ENCODE measurements around the gene POLE4. TPM values are rescaled to one million over a fixed set of nuclear protein-coding genes. Genes with fewer than 3 reads are reported as not detected.

The POLE4 gene
- total and polyA plus RNA-seq, 4 donors = 6.5 to 115 (median 23.9) TPM

DNA sequence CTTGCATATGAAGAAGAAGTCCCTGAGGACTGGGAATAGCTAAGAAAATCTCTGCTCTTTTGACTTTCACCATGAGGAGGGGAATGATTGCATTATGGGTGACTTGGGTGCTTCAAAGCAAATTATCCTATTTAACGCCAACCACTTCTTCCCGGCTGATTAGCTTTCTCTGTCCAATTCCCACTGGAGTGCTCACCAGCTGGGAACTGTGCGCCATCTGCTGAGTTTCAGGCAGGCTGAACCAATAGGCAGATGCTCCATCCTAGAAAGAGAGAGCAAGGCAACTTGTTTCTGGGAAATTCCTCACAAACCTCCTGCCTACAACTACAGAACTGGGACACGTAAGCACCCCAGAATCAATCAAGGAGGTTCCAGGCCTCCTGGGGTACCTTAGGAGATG, 49.4 kb downstream of the POLE4 start:
- no peak overlapping the region for H3K9ac ChIP-seq (ENCODE audit: low read depth in 1 of 2, low read length in 2 of 2)
- no peak for TF ChIP-seq HNF4A (conservative IDR thresholded peaks at IDR 0.05)
- TF ChIP-seq, protein P1, sequence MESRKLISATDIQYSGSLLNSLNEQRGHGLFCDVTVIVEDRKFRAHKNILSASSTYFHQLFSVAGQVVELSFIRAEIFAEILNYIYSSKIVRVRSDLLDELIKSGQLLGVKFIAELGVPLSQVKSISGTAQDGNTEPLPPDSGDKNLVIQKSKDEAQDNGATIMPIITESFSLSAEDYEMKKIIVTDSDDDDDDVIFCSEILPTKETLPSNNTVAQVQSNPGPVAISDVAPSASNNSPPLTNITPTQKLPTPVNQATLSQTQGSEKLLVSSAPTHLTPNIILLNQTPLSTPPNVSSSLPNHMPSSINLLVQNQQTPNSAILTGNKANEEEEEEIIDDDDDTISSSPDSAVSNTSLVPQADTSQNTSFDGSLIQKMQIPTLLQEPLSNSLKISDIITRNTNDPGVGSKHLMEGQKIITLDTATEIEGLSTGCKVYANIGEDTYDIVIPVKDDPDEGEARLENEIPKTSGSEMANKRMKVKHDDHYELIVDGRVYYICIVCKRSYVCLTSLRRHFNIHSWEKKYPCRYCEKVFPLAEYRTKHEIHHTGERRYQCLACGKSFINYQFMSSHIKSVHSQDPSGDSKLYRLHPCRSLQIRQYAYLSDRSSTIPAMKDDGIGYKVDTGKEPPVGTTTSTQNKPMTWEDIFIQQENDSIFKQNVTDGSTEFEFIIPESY (IDR thresholded peaks at IDR 0.05) = no peak
- TF ChIP-seq, protein P2, sequence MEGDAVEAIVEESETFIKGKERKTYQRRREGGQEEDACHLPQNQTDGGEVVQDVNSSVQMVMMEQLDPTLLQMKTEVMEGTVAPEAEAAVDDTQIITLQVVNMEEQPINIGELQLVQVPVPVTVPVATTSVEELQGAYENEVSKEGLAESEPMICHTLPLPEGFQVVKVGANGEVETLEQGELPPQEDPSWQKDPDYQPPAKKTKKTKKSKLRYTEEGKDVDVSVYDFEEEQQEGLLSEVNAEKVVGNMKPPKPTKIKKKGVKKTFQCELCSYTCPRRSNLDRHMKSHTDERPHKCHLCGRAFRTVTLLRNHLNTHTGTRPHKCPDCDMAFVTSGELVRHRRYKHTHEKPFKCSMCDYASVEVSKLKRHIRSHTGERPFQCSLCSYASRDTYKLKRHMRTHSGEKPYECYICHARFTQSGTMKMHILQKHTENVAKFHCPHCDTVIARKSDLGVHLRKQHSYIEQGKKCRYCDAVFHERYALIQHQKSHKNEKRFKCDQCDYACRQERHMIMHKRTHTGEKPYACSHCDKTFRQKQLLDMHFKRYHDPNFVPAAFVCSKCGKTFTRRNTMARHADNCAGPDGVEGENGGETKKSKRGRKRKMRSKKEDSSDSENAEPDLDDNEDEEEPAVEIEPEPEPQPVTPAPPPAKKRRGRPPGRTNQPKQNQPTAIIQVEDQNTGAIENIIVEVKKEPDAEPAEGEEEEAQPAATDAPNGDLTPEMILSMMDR (IDR thresholded peaks at IDR 0.05; ENCODE audit: low read depth, low read length, missing input control) = no peak
- TF ChIP-seq YY1 (IDR thresholded peaks at IDR 0.05) = no peak
- TF ChIP-seq TAF1 (conservative IDR thresholded peaks at IDR 0.05) = no peak
- TF ChIP-seq RAD21 (IDR thresholded peaks at IDR 0.05) = no peak
- TF ChIP-seq, protein P3, sequence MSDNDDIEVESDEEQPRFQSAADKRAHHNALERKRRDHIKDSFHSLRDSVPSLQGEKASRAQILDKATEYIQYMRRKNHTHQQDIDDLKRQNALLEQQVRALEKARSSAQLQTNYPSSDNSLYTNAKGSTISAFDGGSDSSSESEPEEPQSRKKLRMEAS (IDR thresholded peaks at IDR 0.05) = no peak
- no peak for TF ChIP-seq NR2F2 (IDR thresholded peaks at IDR 0.05)
- TF ChIP-seq, protein P4, sequence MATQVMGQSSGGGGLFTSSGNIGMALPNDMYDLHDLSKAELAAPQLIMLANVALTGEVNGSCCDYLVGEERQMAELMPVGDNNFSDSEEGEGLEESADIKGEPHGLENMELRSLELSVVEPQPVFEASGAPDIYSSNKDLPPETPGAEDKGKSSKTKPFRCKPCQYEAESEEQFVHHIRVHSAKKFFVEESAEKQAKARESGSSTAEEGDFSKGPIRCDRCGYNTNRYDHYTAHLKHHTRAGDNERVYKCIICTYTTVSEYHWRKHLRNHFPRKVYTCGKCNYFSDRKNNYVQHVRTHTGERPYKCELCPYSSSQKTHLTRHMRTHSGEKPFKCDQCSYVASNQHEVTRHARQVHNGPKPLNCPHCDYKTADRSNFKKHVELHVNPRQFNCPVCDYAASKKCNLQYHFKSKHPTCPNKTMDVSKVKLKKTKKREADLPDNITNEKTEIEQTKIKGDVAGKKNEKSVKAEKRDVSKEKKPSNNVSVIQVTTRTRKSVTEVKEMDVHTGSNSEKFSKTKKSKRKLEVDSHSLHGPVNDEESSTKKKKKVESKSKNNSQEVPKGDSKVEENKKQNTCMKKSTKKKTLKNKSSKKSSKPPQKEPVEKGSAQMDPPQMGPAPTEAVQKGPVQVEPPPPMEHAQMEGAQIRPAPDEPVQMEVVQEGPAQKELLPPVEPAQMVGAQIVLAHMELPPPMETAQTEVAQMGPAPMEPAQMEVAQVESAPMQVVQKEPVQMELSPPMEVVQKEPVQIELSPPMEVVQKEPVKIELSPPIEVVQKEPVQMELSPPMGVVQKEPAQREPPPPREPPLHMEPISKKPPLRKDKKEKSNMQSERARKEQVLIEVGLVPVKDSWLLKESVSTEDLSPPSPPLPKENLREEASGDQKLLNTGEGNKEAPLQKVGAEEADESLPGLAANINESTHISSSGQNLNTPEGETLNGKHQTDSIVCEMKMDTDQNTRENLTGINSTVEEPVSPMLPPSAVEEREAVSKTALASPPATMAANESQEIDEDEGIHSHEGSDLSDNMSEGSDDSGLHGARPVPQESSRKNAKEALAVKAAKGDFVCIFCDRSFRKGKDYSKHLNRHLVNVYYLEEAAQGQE (IDR thresholded peaks at IDR 0.05) = no peak
- TF ChIP-seq JUND (IDR thresholded peaks at IDR 0.05) = no peak
- no peak for TF ChIP-seq FOXA2 (IDR thresholded peaks at IDR 0.05)
- no peak for TF ChIP-seq GABPA (IDR thresholded peaks at IDR 0.05 in 1 of 2, conservative IDR thresholded peaks at IDR 0.05 in 1 of 2)
- no peak for TF ChIP-seq SP1 (IDR thresholded peaks at IDR 0.05)
- no peak for TF ChIP-seq RXRA (IDR thresholded peaks at IDR 0.05)
- TF ChIP-seq EGR1 (IDR thresholded peaks at IDR 0.05; ENCODE audit: low read depth in 2 of 2) = no peak
- no peaks in the 10 kb centered on the region for H3K27me3 ChIP-seq (ENCODE audit: control insufficient read depth in 4 of 4, insufficient read depth in 4 of 4, low read length in 3 of 4)
- DNase-seq (ENCODE audit: low spot score) = no peak
- no peaks in the 10 kb centered on the region for H3K36me3 ChIP-seq (ENCODE audit: control insufficient read depth in 4 of 4, insufficient read depth in 3 of 4, low read depth in 1 of 4, low read length in 3 of 4)
- peaks cover 0 to 4% (median 0%) of the 10 kb centered on the region in 4 donors for H3K4me1 ChIP-seq (ENCODE audit: control insufficient read depth in 4 of 4, insufficient read depth in 4 of 4, low read length in 3 of 4)
- H3K4me3 ChIP-seq (ENCODE audit: low read depth in 1 of 3, low read length in 3 of 3) = no peak overlapping the region
- H3K27ac ChIP-seq (ENCODE audit: low read depth in 1 of 2, low read length in 2 of 2) = no peak overlapping the region
- H3K9me3 ChIP-seq (ENCODE audit: control insufficient read depth in 4 of 4, low read length in 3 of 4) = no peaks in the 10 kb centered on the region
- WGBS = 96% methylated on average over 4 of the region's 4 CpGs

DNA sequence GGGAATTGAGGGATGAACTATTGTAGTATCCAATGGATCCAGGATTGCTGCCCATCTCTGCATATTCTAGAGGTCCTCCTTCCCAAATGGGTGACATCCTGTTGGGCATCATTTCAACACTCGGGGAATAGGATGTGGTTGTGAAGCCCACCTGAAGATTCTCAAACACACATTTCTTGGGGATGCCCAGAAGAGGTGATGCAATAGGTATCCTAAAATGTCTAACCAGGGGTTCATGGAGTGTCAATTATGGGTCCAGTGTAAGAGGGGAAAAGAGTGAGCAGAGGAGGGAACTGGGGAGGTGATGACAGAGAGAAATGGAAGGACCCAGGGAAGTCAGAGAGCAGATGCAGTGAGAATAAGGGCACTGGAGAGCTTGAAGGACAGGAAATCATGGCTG, 52.1 kb downstream of the POLE4 start:
- 96% methylated on average over 1 of the region's 1 CpG for WGBS
- no peak for TF ChIP-seq RAD21 (IDR thresholded peaks at IDR 0.05)
- TF ChIP-seq, protein P5, sequence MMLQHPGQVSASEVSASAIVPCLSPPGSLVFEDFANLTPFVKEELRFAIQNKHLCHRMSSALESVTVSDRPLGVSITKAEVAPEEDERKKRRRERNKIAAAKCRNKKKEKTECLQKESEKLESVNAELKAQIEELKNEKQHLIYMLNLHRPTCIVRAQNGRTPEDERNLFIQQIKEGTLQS (IDR thresholded peaks at IDR 0.05) = no peak
- no peak for TF ChIP-seq EGR1 (IDR thresholded peaks at IDR 0.05; ENCODE audit: low read depth in 2 of 2)
- no peak for TF ChIP-seq FOXA2 (IDR thresholded peaks at IDR 0.05)
- TF ChIP-seq TAF1 (conservative IDR thresholded peaks at IDR 0.05) = no peak
- TF ChIP-seq, protein P4 (IDR thresholded peaks at IDR 0.05) = no peak
- TF ChIP-seq, protein P2 (IDR thresholded peaks at IDR 0.05; ENCODE audit: low read depth, low read length, missing input control) = no peak
- no peak for TF ChIP-seq SP1 (IDR thresholded peaks at IDR 0.05)
- TF ChIP-seq JUND (IDR thresholded peaks at IDR 0.05) = no peak
- no peak for TF ChIP-seq HNF4G (IDR thresholded peaks at IDR 0.05)
- no peak for TF ChIP-seq GABPA (IDR thresholded peaks at IDR 0.05 in 1 of 2, conservative IDR thresholded peaks at IDR 0.05 in 1 of 2)

More for the DNA sequence above, 52.1 kb downstream of the POLE4 start:
- Histone ChIP-seq H3K27ac (ENCODE audit: low read depth in 1 of 2, low read length in 2 of 2) (no peak overlapping the region), H3K36me3 (ENCODE audit: control insufficient read depth in 4 of 4, insufficient read depth in 3 of 4, low read depth in 1 of 4, low read length in 3 of 4) (no peaks in the 10 kb centered on the region), H3K4me3 (ENCODE audit: low read depth in 1 of 3, low read length in 3 of 3) (no peak overlapping the region), H3K9ac (ENCODE audit: low read depth in 1 of 2, low read length in 2 of 2) (no peak overlapping the region), H3K27me3 (ENCODE audit: control insufficient read depth in 4 of 4, insufficient read depth in 4 of 4, low read length in 3 of 4) (no peaks in the 10 kb centered on the region), H3K4me1 (ENCODE audit: control insufficient read depth in 4 of 4, insufficient read depth in 4 of 4, low read length in 3 of 4) (no peaks in the 10 kb centered on the region), H3K9me3 (ENCODE audit: control insufficient read depth in 4 of 4, low read length in 3 of 4) (no peaks in the 10 kb centered on the region)
- no peak for DNase-seq (ENCODE audit: low spot score)

Measured in liver (tissue), 9 donors.